Stimulated activated CD4-positive, alpha-beta T cell treated with anti-CD3 and anti-CD28 coated beads, Interleukin-4, amount 100 ng/mL, for 1 hour (primary cell): ENCODE results near the gene GABRB3.

Source experiments
- DNase-seq: peaks from one replicate; pipeline ENCODE4 v3.0.0-alpha.2; 2020

GABRB3 gene

GRCh38 chr15:26772154-26773066 lies at the start of gene GABRB3:
GABRB3 (minus strand) TSS chr15:26773066.
- no peak for DNase-seq

- DNase-seq: no peak
These were observed 34.9 kb upstream of the GABRB3 start for GRCh38 chr15:26807517-26808427.

- DNase-seq: no peak
These were observed 33.7 kb upstream of the GABRB3 start for GRCh38 chr15:26806574-26806973.

GRCh38 chr15:26806151-26806550 lies 33.3 kb upstream of the GABRB3 start:
- no peak for DNase-seq

- no peak for DNase-seq
These were observed 32.6 kb upstream of the GABRB3 start for GRCh38 chr15:26805470-26805869.

GRCh38 chr15:26804063-26804804 lies 31.4 kb upstream of the GABRB3 start:
- DNase-seq: no peak

- DNase-seq: no peak
These were observed 17.3 kb upstream of the GABRB3 start for GRCh38 chr15:26790118-26790517.

- no peak for DNase-seq
These were observed 8.9 kb upstream of the GABRB3 start for GRCh38 chr15:26781816-26782215.

- DNase-seq: no peak
These were observed 1.1 kb upstream of the GABRB3 start for GRCh38 chr15:26773917-26774316.

GRCh38 chr15:26773067-26773877 lies 406 bp upstream of the GABRB3 start:
- no peak for DNase-seq

- no peak for DNase-seq
These were observed 1.2 kb downstream of the GABRB3 start for GRCh38 chr15:26771578-26772153.

- no peak for DNase-seq
These were observed 1.7 kb downstream of the GABRB3 start for GRCh38 chr15:26771168-26771567.

GRCh38 chr15:26767169-26767670 lies 5.6 kb downstream of the GABRB3 start:
- DNase-seq: no peak

GRCh38 chr15:26766262-26766661 lies 6.6 kb downstream of the GABRB3 start:
- DNase-seq: no peak

- DNase-seq: no peak
These were observed 12.9 kb downstream of the GABRB3 start for GRCh38 chr15:26759986-26760385.

GRCh38 chr15:26758079-26758478 lies 14.8 kb downstream of the GABRB3 start:
- DNase-seq: no peak

- no peak for DNase-seq
These were observed 15.7 kb downstream of the GABRB3 start for GRCh38 chr15:26757141-26757540.

- no peak for DNase-seq
These were observed 28.0 kb downstream of the GABRB3 start for GRCh38 chr15:26744894-26745293.

- no peak for DNase-seq
These were observed 33.1 kb downstream of the GABRB3 start for GRCh38 chr15:26739791-26740190.

- DNase-seq: no peak
These were observed 33.9 kb downstream of the GABRB3 start for GRCh38 chr15:26738996-26739395.

- no peak for DNase-seq
These were observed 36.2 kb downstream of the GABRB3 start for GRCh38 chr15:26736502-26737248.
